ENCODE measurements around the gene SPAG16.

GRCh38 chr2:213476641-213477040 is 192.4 kb downstream of the SPAG16 start:
- TF ChIP-seq POLR2AphosphoS5 (IDR thresholded peaks at IDR 0.05; ENCODE audit: low read depth, low read length) (no peak), REST (IDR thresholded peaks at IDR 0.05; ENCODE audit: insufficient read depth in 1 of 2, low read depth in 2 of 2, low read length in 2 of 2) (no peak), TAF1 (IDR thresholded peaks at IDR 0.05; ENCODE audit: borderline replicate concordance, insufficient read depth, low read length) (no peak), SIN3A (IDR thresholded peaks at IDR 0.05; ENCODE audit: borderline replicate concordance, insufficient read depth, low read length) (no peak), FOXP2 (optimal IDR thresholded peaks at IDR 0.05; ENCODE audit: borderline replicate concordance, extremely low read depth, extremely low read length, insufficient read depth) (no peak)
